ENCODE measurements around the gene KIAA0825.

- TF ChIP-seq POLR2A (IDR thresholded peaks at IDR 0.05), result no peak
- no peak for TF ChIP-seq CTCF (IDR thresholded peaks at IDR 0.05)
These were observed 405.9 kb downstream of the KIAA0825 start for GRCh38 chr5:94212476-94212875.

Measured in testis (tissue), 2 donors.